K562 (cell line): Measurements from ENCODE around the gene SHC1. TPM values are rescaled to one million over a fixed set of nuclear protein-coding genes. Genes with fewer than 3 reads are reported as not detected.

Experiments
- ARHGAP35 ChIP-seq: fragments of 450-650 bp; IDR thresholded peaks from 2 replicates; pipeline ENCODE4 v1.6.1; 2018; ENCODE audit not compliant: partially characterized antibody
- BCOR ChIP-seq: fragments of 450-650 bp; IDR thresholded peaks from 2 replicates; pipeline ENCODE4 v1.6.1; 2016
- CBX2 ChIP-seq: fragments of 200-600 bp; sonication (generic); IDR thresholded peaks from one replicate; pipeline ENCODE4 v1.6.1; 2012; ENCODE audit warnings: mild to moderate bottlenecking, low read length, inconsistent platforms; ENCODE audit not compliant: insufficient read depth, poor library complexity, severe bottlenecking
- CEBPB ChIP-seq: fragments of 450-650 bp; IDR thresholded peaks from 2 replicates; pipeline ENCODE4 v1.6.1; 2016; ENCODE audit warnings: missing genetic modification characterization, missing compliant biosample characterization
- KLF13 ChIP-seq: fragments of 450-650 bp; IDR thresholded peaks from 2 replicates; pipeline ENCODE4 v1.6.1; 2016; ENCODE audit warnings: missing genetic modification characterization, low read depth, mild to moderate bottlenecking, missing compliant biosample characterization, moderate library complexity, borderline replicate concordance
- STAT5A ChIP-seq: IDR thresholded peaks from 2 replicates; pipeline ENCODE4 v1.6.1; 2012; ENCODE audit warnings: low read length, inconsistent platforms, borderline replicate concordance
- SUPT5H ChIP-seq: fragments of 450-650 bp; IDR thresholded peaks from 2 replicates; pipeline ENCODE4 v1.6.1; 2016
- WHSC1 ChIP-seq: IDR thresholded peaks from one replicate; pipeline ENCODE4 v1.6.1; 2012; ENCODE audit warnings: low read length, control low read depth, inconsistent platforms
- ZBTB9 ChIP-seq: fragments of 450-650 bp; formaldehyde crosslinking; IDR thresholded peaks from 2 replicates; pipeline ENCODE4 v1.4.0; 2020; ENCODE audit warnings: mild to moderate bottlenecking, moderate library complexity
- ZNF232 ChIP-seq: sonication (generic); formaldehyde crosslinking; IDR thresholded peaks from 2 replicates; pipeline ENCODE4 v1.8.0; 2022; ENCODE audit warnings: mild to moderate bottlenecking, missing genetic modification reagents
- ZNF318 ChIP-seq, 2 experiments: fragments of 450-650 bp; IDR thresholded peaks; 2 replicates each; pipeline ENCODE4 v1.6.1; 2016; ENCODE audit warnings: mild to moderate bottlenecking in 2 of 2, borderline replicate concordance in 1 of 2, low read depth in 1 of 2, moderate library complexity in 1 of 2
- ZNF592 ChIP-seq: fragments of 450-650 bp; IDR thresholded peaks from 2 replicates; pipeline ENCODE4 v1.6.1; 2017; ENCODE audit warnings: antibody characterized with exemption, mild to moderate bottlenecking
- ZNF766 ChIP-seq: fragments of 200-800 bp; sonication (Bioruptor generic); conservative IDR thresholded peaks from 2 replicates; pipeline ENCODE4 v1.6.1; 2016; ENCODE audit warnings: missing genetic modification characterization, missing compliant biosample characterization
- polyA plus RNA-seq, 8 experiments: library from polyadenylated mRNA; depleted of rRNA in 4 of 8; stranded (reverse) in 5 of 8; unstranded in 3 of 8; fragments of >200 nt; fragmentation: Nextera tagmentation in 2 of 8; fragmentation: Illumina TruSeq in 1 of 8; extraction: Ambion mirVana in 2 of 8; extraction: Trizol in 1 of 8; gene quantifications; 2 replicates each; pipeline versions ENCODE4 v1.2.1 to v1.2.3, GENCODE V29; 2011 to 2014; ENCODE audit warnings: inconsistent platforms in 1 of 8, missing spikeins in 1 of 8
- total RNA-seq, 7 experiments: library from RNA; depleted of rRNA in 6 of 7; stranded (reverse); fragments of >200 nt in 6 of 7; fragmentation: Illumina TruSeq in 2 of 7; extraction: Trizol in 2 of 7; gene quantifications; 2 replicates each; pipeline versions ENCODE4 v1.2.1 to v1.2.3, GENCODE V29; 2011 to 2021; ENCODE audit warnings: low replicate concordance in 1 of 7

SHC1 gene
- total and polyA plus RNA-seq, 9 of the 15 experiments (the other 6 are each of a cell fraction or from before 2014, with no cell fraction given) = 4.1 to 113 (median 51.9) TPM

- TF ChIP-seq ZNF592 (peak; percentile 76), SUPT5H (peak; percentile 97), ZNF232 (CRISPR knock-in tag) (no peak), ZNF318 (IDR thresholded peaks at IDR 0.05; ENCODE audit: borderline replicate concordance in 1 of 2, low read depth in 1 of 2) (no peak), ZNF766 (0 out of 2 replicates have a peak, but pooled peaks have one; percentile 32), ZBTB9 (no peak; the same call in 1 of the 2 replicates), BCOR (no peak), WHSC1 (no peak), STAT5A (no peak), CEBPB (tag) (no peak), CBX2 (no peak), ARHGAP35 (no peak), KLF13 (tag) (no peak; the same call in 1 of the 2 replicates)
These were observed 3.7 kb upstream of the SHC1 start, which contains the start of gene CKS1B (continued) for GRCh38 chr1:154974102-154974807.
